Measurements from ENCODE around the gene TXNDC17. TPM values are rescaled to one million over a fixed set of nuclear protein-coding genes. Genes with fewer than 3 reads are reported as not detected.
"Not testable (repeated sequence)": the region's sequence is repeated elsewhere in the genome, so short reads cannot be mapped to it uniquely, and the experiment has no call there.

The TXNDC17 gene
- total and polyA plus RNA-seq, 3 experiments from 2014 or later: 98.0 to 110 (median 105) TPM

DNA sequence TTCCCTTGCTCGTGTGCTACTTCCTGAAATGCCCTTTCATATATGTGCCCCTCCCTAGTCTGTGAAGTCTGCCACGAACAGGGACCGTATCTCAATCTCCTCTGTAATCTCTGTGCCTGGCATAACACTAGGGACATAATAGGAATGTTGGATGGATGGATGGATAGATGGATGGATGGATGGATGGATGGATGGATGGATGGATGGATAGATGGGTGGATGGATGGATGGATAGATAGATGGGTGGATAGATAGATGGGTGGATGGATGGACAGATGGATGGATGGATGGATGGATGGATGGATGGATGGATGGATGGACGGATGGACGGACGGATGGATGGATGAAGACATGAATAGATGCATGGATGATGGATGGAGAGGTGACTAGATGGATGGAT lies 51.1 kb downstream of the TXNDC17 start:
- H3K9me3 Mint-ChIP-seq; H3K9me3 ChIP-seq (ENCODE audit: low read length); H3K4me1 ChIP-seq (ENCODE audit: insufficient read depth, low read length); DNase-seq; H3K27ac ChIP-seq (ENCODE audit: low read depth, low read length); H3K36me3 ChIP-seq (ENCODE audit: insufficient read depth, low read length); H3K4me3 Mint-ChIP-seq; CTCF ChIA-PET; POLR2A ChIA-PET; H3K4me1 Mint-ChIP-seq; H3K27me3 ChIP-seq (ENCODE audit: insufficient read depth, low read length, poor library complexity, severe bottlenecking); H3K36me3 Mint-ChIP-seq; H3K27ac Mint-ChIP-seq; H3K4me3 ChIP-seq (ENCODE audit: low read length): not testable (repeated sequence)
- H3K27me3 Mint-ChIP-seq: peaks cover 15 to 63% of the 10 kb centered on the region in 2 donors

Other genes starting within 250 kb of the TXNDC17 start
- not detected for gene AIPL1, start 205.9 kb upstream of the TXNDC17 start, total RNA-seq
- gene AIPL1, start 205.9 kb upstream of the TXNDC17 start, polyA plus RNA-seq: not detected
- 1 to 10 TPM; 1.6 to 1.8 TPM for gene PIMREG, start 196.6 kb upstream of the TXNDC17 start, total RNA-seq
- gene PIMREG, start 196.6 kb upstream of the TXNDC17 start, polyA plus RNA-seq: not detected
- under 1 TPM; 0.40 to 0.50 TPM for gene PITPNM3, start 84.5 kb upstream of the TXNDC17 start, total RNA-seq
- gene PITPNM3, start 84.5 kb upstream of the TXNDC17 start, polyA plus RNA-seq: not detected
- gene KIAA0753, start 349 bp upstream of the TXNDC17 start, total RNA-seq: 10 to 100 TPM; 18.6 to 20.8 TPM
- gene KIAA0753, start 349 bp upstream of the TXNDC17 start, polyA plus RNA-seq: 1.8 TPM
- 10 to 100 TPM; 24.8 to 29.5 TPM for gene MED31, start 10.5 kb downstream of the TXNDC17 start, total RNA-seq
- gene MED31, start 10.5 kb downstream of the TXNDC17 start, polyA plus RNA-seq: 36.5 TPM
- gene C17orf100, start 10.7 kb downstream of the TXNDC17 start, total RNA-seq: 1 to 10 TPM; 2.0 to 2.1 TPM
- gene C17orf100, start 10.7 kb downstream of the TXNDC17 start, polyA plus RNA-seq: 4.7 TPM
- not detected for gene SLC13A5, start 72.3 kb downstream of the TXNDC17 start, total RNA-seq
- not detected for gene SLC13A5, start 72.3 kb downstream of the TXNDC17 start, polyA plus RNA-seq
- 1 to 10 TPM; 5.8 TPM for gene XAF1, start 115.0 kb downstream of the TXNDC17 start, total RNA-seq
- 45.8 TPM for gene XAF1, start 115.0 kb downstream of the TXNDC17 start, polyA plus RNA-seq
- gene FBXO39, start 135.2 kb downstream of the TXNDC17 start, total RNA-seq: not detected
- not detected for gene FBXO39, start 135.2 kb downstream of the TXNDC17 start, polyA plus RNA-seq
- not detected for gene TEKT1, start 190.7 kb downstream of the TXNDC17 start, total RNA-seq
- gene TEKT1, start 190.7 kb downstream of the TXNDC17 start, polyA plus RNA-seq: not detected